Endothelial cell of umbilical vein (primary cell): Measurements from ENCODE around the gene MAGI1. TPM values are rescaled to one million over a fixed set of nuclear protein-coding genes. Genes with fewer than 3 reads are reported as not detected.

Experiments used
- BruUV-seq: library from RNA; stranded (reverse); fragments of 400-500 nt; replicated peaks from 2 replicates; lab custom pipeline; 2021; lab: Mats Ljungman, UMichigan
- CTCF ChIA-PET: fragments of 300-600, 350-600 bp; sonication (Branson Sonifier 250); formaldehyde crosslinking; loops from one replicate; lab custom pipeline; 2021; ENCODE audit warnings: antibody characterized with exemption, inconsistent platforms; lab: Charles Lee
- POLR2A ChIA-PET: fragments of 300-600, 350-600 bp; sonication (Branson Sonifier 250); formaldehyde crosslinking; loops from one replicate; lab custom pipeline; 2021; ENCODE audit warnings: antibody characterized with exemption, inconsistent platforms; lab: Charles Lee
- DNase-seq: peaks from one replicate; pipeline ENCODE4 v3.0.0-alpha.2; 2011; ENCODE audit warnings: low read depth, low spot score
- FAIRE-seq: peaks from 2 replicates; lab custom pipeline; 2011; peaks lifted over from hg19 to GRCh38; lab: Jason Lieb, UNC
- H2AFZ ChIP-seq: 2 replicates; pipeline ENCODE4 v1.6.0; 2012; ENCODE audit warnings: low read depth, low read length, control low read depth, inconsistent platforms
- H3K27ac ChIP-seq: 2 replicates; pipeline ENCODE4 v1.5.1; 2011; ENCODE audit warnings: low read depth, mild to moderate bottlenecking, control low read depth, low read length, moderate library complexity; ENCODE audit not compliant: insufficient read depth
- H3K27me3 ChIP-seq, 2 experiments: 2 replicates each; pipeline versions ENCODE4 v1.6.0 to v1.6.1; 2011; ENCODE audit warnings: low read length in 2 of 2, mixed read lengths in 1 of 2; ENCODE audit not compliant: control insufficient read depth in 2 of 2, insufficient read depth in 2 of 2
- H3K36me3 ChIP-seq, 2 experiments: 2 replicates in 1 of 2; 3 replicates in 1 of 2; pipeline ENCODE4 v1.5.1; 2011; ENCODE audit warnings: low read length in 2 of 2, mild to moderate bottlenecking in 1 of 2, moderate library complexity in 1 of 2; ENCODE audit not compliant: control insufficient read depth in 2 of 2, insufficient read depth in 2 of 2; ENCODE audit errors: extremely low read depth in 1 of 2
- H3K4me1 ChIP-seq: 3 replicates; pipeline ENCODE4 v1.5.1; 2011; ENCODE audit warnings: mild to moderate bottlenecking, low read length; ENCODE audit not compliant: control insufficient read depth, insufficient read depth; ENCODE audit errors: extremely low read depth
- H3K4me2 ChIP-seq: 2 replicates; pipeline ENCODE4 v1.6.1; 2011; ENCODE audit warnings: low read length, control low read depth, mixed read lengths; ENCODE audit not compliant: insufficient read depth
- H3K4me3 ChIP-seq, 3 experiments: fragments of 200-600 bp in 1 of 3; sonication (generic), shearing (Covaris generic) in 1 of 3; replicated peaks in 1 of 3; 2 replicates each; pipeline ENCODE4 v1.5.1; 2011 to 2016; ENCODE audit warnings: control low read depth in 3 of 3, low read length in 3 of 3, mild to moderate bottlenecking in 2 of 3, inconsistent platforms in 1 of 3, low read depth in 1 of 3, moderate library complexity in 1 of 3; ENCODE audit not compliant: insufficient read depth in 1 of 3
- H3K79me2 ChIP-seq: 2 replicates; pipeline ENCODE4 v1.6.0; 2012; ENCODE audit warnings: low read length, inconsistent platforms; ENCODE audit not compliant: control insufficient read depth, insufficient read depth
- H3K9ac ChIP-seq: replicated peaks from 2 replicates; pipeline ENCODE3; 2011; ENCODE audit warnings: low read length, control low read depth; ENCODE audit not compliant: insufficient read depth; ENCODE audit errors: extremely low read depth
- H3K9me1 ChIP-seq: replicated peaks from 3 replicates; pipeline ENCODE4 v1.6.0; 2011; ENCODE audit warnings: mild to moderate bottlenecking, low read length; ENCODE audit not compliant: control insufficient read depth, insufficient read depth; ENCODE audit errors: extremely low read depth
- H3K9me3 ChIP-seq: replicated peaks from 2 replicates; pipeline ENCODE4 v1.5.1; 2012; ENCODE audit warnings: low read length, inconsistent platforms; ENCODE audit not compliant: control insufficient read depth, insufficient read depth
- H4K20me1 ChIP-seq: replicated peaks from 2 replicates; pipeline ENCODE3; 2011; ENCODE audit warnings: mild to moderate bottlenecking, low read length; ENCODE audit not compliant: control insufficient read depth, insufficient read depth; ENCODE audit errors: extremely low read depth
- CTCF ChIP-seq, 2 donors: IDR thresholded peaks; 1 replicate in 1 of 2; 2 replicates in 1 of 2; pipeline ENCODE4 v1.5.1; 2011; ENCODE audit warnings: low read length in 2 of 2, mild to moderate bottlenecking in 2 of 2, moderate library complexity in 2 of 2, control low read depth in 1 of 2, inconsistent platforms in 1 of 2, low read depth in 1 of 2; ENCODE audit not compliant: insufficient read depth in 1 of 2; ENCODE audit errors: extremely low read depth in 1 of 2
- EZH2 ChIP-seq: IDR thresholded peaks from 2 replicates; pipeline ENCODE4 v1.6.1; 2012; ENCODE audit warnings: borderline replicate concordance, low read depth, mild to moderate bottlenecking, moderate library complexity, low read length, inconsistent platforms; ENCODE audit not compliant: severe bottlenecking
- FOS ChIP-seq: IDR thresholded peaks from 2 replicates; pipeline ENCODE4 v1.6.1; 2011; ENCODE audit warnings: mild to moderate bottlenecking, low read length, moderate library complexity, borderline replicate concordance; ENCODE audit not compliant: insufficient read depth
- GATA2 ChIP-seq: IDR thresholded peaks from 2 replicates; pipeline ENCODE4 v1.7.0; 2011; ENCODE audit warnings: low read depth, mild to moderate bottlenecking, moderate library complexity, mixed read lengths, low read length; ENCODE audit not compliant: insufficient read length, insufficient read depth
- JUN ChIP-seq: IDR thresholded peaks from 2 replicates; pipeline ENCODE4 v1.6.1; 2011; ENCODE audit warnings: borderline replicate concordance, low read depth; ENCODE audit not compliant: insufficient read length, insufficient read depth
- MYC ChIP-seq: IDR thresholded peaks from one replicate; pipeline ENCODE4 v1.6.1; 2011; ENCODE audit warnings: mild to moderate bottlenecking, low read depth, low read length
- POLR2A ChIP-seq: IDR thresholded peaks from 2 replicates; pipeline ENCODE4 v1.6.1; 2012; ENCODE audit warnings: low read depth, mild to moderate bottlenecking, control low read depth, low read length
- POLR2AphosphoS5 ChIP-seq: IDR thresholded peaks from 2 replicates; pipeline ENCODE4 v1.6.1; 2012; ENCODE audit warnings: low read depth, mild to moderate bottlenecking, control low read depth, low read length, moderate library complexity; ENCODE audit not compliant: insufficient read depth
- dilution Hi-C: fragments of 300-500 bp; cut with MboI; formaldehyde crosslinking; loops from one replicate; pipeline ENCODE4 v1.15.0; 2019; ENCODE audit warnings: low sequenced_read_pairs; ENCODE audit not compliant: extremely low pct_ligation_motif_present
- intact Hi-C: fragments of 100-400 bp; cut with micrococcal nuclease; formaldehyde crosslinking; loops from one replicate; pipeline ENCODE4 v1.10.0; 2022
- polyA plus RNA-seq, 4 experiments: library from polyadenylated mRNA; depleted of rRNA in 3 of 4; stranded (reverse) in 3 of 4; unstranded in 1 of 4; fragments of >200 nt; gene quantifications; 2 replicates each; pipeline versions ENCODE4 v1.2.1 to v1.2.3, GENCODE V29; 2011 to 2012; ENCODE audit warnings: missing spikeins in 1 of 4
- total RNA-seq: library from RNA; stranded (reverse); gene quantifications from 2 replicates; pipeline ENCODE4 v1.2.3, GENCODE V29; 2021
- TF ChIP-seq, protein P1 (sequence below): IDR thresholded peaks from 2 replicates; pipeline ENCODE4 v1.6.1; 2011; ENCODE audit not compliant: insufficient read depth, insufficient read length

MAGI1 gene
- total and polyA plus RNA-seq, 2 donors (not counting 3 experiments of a cell fraction or from before 2014, with no cell fraction given) = 10.1 to 47.9 TPM

DNA sequence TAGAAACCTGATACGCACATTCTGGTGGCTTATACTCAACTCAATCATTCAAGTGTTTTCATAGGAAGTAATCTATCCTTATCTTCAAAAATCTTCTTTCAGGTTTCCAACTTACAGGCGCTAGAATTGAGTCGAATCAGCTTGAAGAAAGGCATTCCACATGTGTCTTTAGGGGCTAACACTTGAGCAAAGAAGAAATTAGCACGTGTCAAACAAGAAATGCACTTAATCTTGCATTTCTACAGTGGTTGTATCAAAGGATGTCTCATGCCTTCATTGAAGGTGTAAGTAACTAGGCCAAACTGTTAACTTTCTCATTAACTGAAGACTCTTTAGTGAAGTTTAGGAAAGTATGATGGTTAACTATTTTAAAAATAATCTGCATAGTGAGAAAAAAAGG, 557.6 kb downstream of the MAGI1 start:
- H3K4me3 ChIP-seq = no peak overlapping the region
- ChIA-PET CTCF (no interaction called here), POLR2A (no interaction called here)
- H3K9me1 ChIP-seq = no peaks in the 10 kb centered on the region
- dilution Hi-C loops (no loop called here), intact Hi-C loops (no loop called here)
- peaks cover 9% of the 10 kb centered on the region for H4K20me1 ChIP-seq
- H3K4me2 ChIP-seq = no peak overlapping the region
- H3K36me3 ChIP-seq = no peaks in the 10 kb centered on the region
- BruUV-seq = no TSS peak
- TF ChIP-seq FOS (no peak), POLR2A (no peak), GATA2 (no peak), POLR2AphosphoS5 (no peak), CTCF (IDR thresholded peaks at IDR 0.05; ENCODE audit: extremely low read depth in 1 of 2, insufficient read depth in 1 of 2, low read depth in 1 of 2, low read length in 2 of 2) (no peak), JUN (no peak), EZH2 (no peak), MYC (no peak)
- TF ChIP-seq, protein P1, sequence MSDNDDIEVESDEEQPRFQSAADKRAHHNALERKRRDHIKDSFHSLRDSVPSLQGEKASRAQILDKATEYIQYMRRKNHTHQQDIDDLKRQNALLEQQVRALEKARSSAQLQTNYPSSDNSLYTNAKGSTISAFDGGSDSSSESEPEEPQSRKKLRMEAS = no peak
- H3K9ac ChIP-seq = no peak overlapping the region
- H3K79me2 ChIP-seq = no peaks in the 10 kb centered on the region
- H3K4me1 ChIP-seq = no peaks in the 10 kb centered on the region
- no peak overlapping the region for H3K27ac ChIP-seq
- no peak for FAIRE-seq
- H3K9me3 ChIP-seq = no peaks in the 10 kb centered on the region
- no peaks in the 10 kb centered on the region for H3K27me3 ChIP-seq
- H2AFZ ChIP-seq = no peak overlapping the region
- DNase-seq = no peak
